ENCODE results near the gene C5orf22.
"Not testable (repeated sequence)": the region's sequence is repeated elsewhere in the genome, so short reads cannot be mapped to it uniquely, and the experiment has no call there.

C5orf22 gene

GRCh38 chr5:31553863-31554262 lies 21.8 kb downstream of the C5orf22 start:
- Histone ChIP-seq H3K27ac (ENCODE audit: low read depth, low read length) (no peak overlapping the region), H3K4me1 (ENCODE audit: control insufficient read depth, insufficient read depth, low read length) (no peaks in the 10 kb centered on the region), H3K9ac (ENCODE audit: low read length) (no peak overlapping the region), H3K27me3 (ENCODE audit: control insufficient read depth, insufficient read depth, low read length) (no peaks in the 10 kb centered on the region), H3K4me3 (ENCODE audit: low read depth, low read length) (no peak overlapping the region), H3K36me3 (ENCODE audit: control insufficient read depth, insufficient read depth, low read length) (peaks cover 55% of the 10 kb centered on the region), H3K9me3 (ENCODE audit: control insufficient read depth, insufficient read depth, low read depth, low read length) (no peaks in the 10 kb centered on the region)

GRCh38 chr5:31554552-31554951 lies 22.5 kb downstream of the C5orf22 start:
- no peaks in the 10 kb centered on the region for H3K4me1 ChIP-seq (ENCODE audit: control insufficient read depth, insufficient read depth, low read length)
- no peaks in the 10 kb centered on the region for H3K27me3 ChIP-seq (ENCODE audit: control insufficient read depth, insufficient read depth, low read length)
- H3K27ac ChIP-seq (ENCODE audit: low read depth, low read length) = no peak overlapping the region
- H3K9ac ChIP-seq (ENCODE audit: low read length) = no peak overlapping the region
- H3K4me3 ChIP-seq (ENCODE audit: low read depth, low read length) = no peak overlapping the region
- peaks cover 55% of the 10 kb centered on the region for H3K36me3 ChIP-seq (ENCODE audit: control insufficient read depth, insufficient read depth, low read length)
- no peaks in the 10 kb centered on the region for H3K9me3 ChIP-seq (ENCODE audit: control insufficient read depth, insufficient read depth, low read depth, low read length)

DNA sequence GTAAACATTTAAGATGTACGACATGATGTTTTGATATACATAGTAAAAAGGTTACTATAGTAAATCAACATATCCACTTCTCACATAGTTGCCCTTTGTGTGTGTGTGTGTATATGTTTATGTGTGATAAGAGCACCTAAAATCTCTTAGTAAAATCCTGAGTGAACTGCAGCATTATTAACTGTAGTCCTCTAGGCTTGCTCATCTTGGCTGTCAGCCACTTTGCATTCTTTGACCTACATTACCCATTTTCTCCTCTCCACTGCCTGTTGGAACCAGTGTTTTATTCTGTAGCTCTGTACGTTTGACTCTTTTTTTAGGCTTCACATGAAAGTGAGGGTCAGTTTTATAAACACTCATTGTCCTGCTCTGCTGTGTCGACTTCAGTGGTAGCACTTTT lies 24.4 kb downstream of the C5orf22 start:
- Histone ChIP-seq H3K9me3 (ENCODE audit: control insufficient read depth, insufficient read depth, low read depth, low read length) (no peaks in the 10 kb centered on the region), H3K9ac (ENCODE audit: low read length) (no peak overlapping the region), H3K4me1 (ENCODE audit: control insufficient read depth, insufficient read depth, low read length) (no peaks in the 10 kb centered on the region), H3K4me3 (ENCODE audit: low read depth, low read length) (no peak overlapping the region), H3K36me3 (ENCODE audit: control insufficient read depth, insufficient read depth, low read length) (peaks cover 44% of the 10 kb centered on the region), H3K27ac (ENCODE audit: low read depth, low read length) (no peak overlapping the region), H3K27me3 (ENCODE audit: control insufficient read depth, insufficient read depth, low read length) (no peaks in the 10 kb centered on the region)

DNA sequence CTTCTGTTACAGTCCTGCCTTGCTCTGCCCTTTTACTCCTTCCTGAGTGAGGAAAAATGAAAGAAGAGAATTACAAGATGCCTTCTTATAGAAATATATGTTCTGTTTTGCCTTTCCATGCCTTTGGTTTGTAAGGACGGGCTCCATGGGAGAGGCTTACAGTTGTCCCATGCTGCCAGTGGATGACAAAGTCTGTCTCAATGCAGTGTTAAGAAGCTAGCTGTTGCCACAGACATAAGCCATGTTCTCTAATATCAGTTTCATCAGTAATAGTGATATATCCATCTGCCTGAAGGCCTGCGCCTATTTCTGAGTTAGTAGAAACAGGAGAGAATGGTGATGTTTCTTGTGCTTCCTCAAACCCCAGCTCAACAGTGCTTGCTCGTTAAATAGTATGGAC lies 27.8 kb downstream of the C5orf22 start:
- Histone ChIP-seq H3K9me3 (ENCODE audit: control insufficient read depth, insufficient read depth, low read depth, low read length) (no peaks in the 10 kb centered on the region), H3K27me3 (ENCODE audit: control insufficient read depth, insufficient read depth, low read length) (no peaks in the 10 kb centered on the region), H3K4me3 (ENCODE audit: low read depth, low read length) (no peak overlapping the region), H3K4me1 (ENCODE audit: control insufficient read depth, insufficient read depth, low read length) (no peaks in the 10 kb centered on the region), H3K27ac (ENCODE audit: low read depth, low read length) (no peak overlapping the region), H3K36me3 (ENCODE audit: control insufficient read depth, insufficient read depth, low read length) (peaks cover 10% of the 10 kb centered on the region), H3K9ac (ENCODE audit: low read length) (no peak overlapping the region)

DNA sequence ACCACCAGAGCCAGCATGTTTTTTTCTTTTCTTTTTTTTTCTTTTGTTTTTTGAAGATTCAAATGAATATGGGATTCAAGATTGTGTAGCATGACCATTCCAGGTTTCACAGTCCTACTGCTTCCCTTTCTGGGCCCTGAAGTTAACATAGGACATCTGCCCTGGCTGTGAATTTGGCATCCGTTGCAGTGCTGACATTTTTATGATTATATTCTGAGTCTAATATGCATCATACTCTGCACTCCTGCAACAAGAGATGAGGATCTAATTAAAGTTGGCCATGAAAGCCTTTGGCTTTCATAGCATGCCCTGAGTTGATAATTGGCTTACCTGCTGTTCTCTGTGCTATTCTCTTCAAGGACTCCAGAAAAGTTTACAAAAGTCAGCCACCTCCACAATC lies 29.8 kb downstream of the C5orf22 start:
- Histone ChIP-seq H3K9ac (ENCODE audit: low read length) (no peak overlapping the region), H3K4me1 (ENCODE audit: control insufficient read depth, insufficient read depth, low read length) (no peaks in the 10 kb centered on the region), H3K36me3 (ENCODE audit: control insufficient read depth, insufficient read depth, low read length) (no peaks in the 10 kb centered on the region), H3K4me3 (ENCODE audit: low read depth, low read length) (no peak overlapping the region), H3K27ac (ENCODE audit: low read depth, low read length) (no peak overlapping the region), H3K9me3 (ENCODE audit: control insufficient read depth, insufficient read depth, low read depth, low read length) (peaks cover 12% of the 10 kb centered on the region), H3K27me3 (ENCODE audit: control insufficient read depth, insufficient read depth, low read length) (no peaks in the 10 kb centered on the region)

DNA sequence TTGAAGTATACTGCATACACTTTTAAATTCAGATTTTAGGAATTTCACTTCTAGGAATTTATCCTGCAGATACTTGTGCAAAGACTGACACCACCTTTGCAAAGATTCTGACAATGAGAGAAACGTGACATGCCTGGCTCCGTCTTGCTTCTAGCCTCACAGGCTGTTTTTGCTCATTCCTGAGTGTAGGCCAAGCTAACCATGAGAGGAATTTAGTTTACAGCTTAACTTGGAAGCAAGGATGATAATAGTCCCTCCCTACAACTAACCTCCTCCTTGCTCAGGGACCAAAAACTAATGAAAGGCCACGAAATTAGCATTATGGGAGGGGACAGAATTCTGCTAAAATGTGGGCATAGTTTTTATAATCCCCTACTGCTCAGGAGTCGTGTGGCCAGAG lies 31.1 kb downstream of the C5orf22 start:
- Histone ChIP-seq H3K9me3 (ENCODE audit: control insufficient read depth, insufficient read depth, low read depth, low read length) (peaks cover 12% of the 10 kb centered on the region), H3K27ac (ENCODE audit: low read depth, low read length) (no peak overlapping the region), H3K4me1 (ENCODE audit: control insufficient read depth, insufficient read depth, low read length) (no peaks in the 10 kb centered on the region), H3K36me3 (ENCODE audit: control insufficient read depth, insufficient read depth, low read length) (no peaks in the 10 kb centered on the region), H3K27me3 (ENCODE audit: control insufficient read depth, insufficient read depth, low read length) (no peaks in the 10 kb centered on the region), H3K4me3 (ENCODE audit: low read depth, low read length) (no peak overlapping the region), H3K9ac (ENCODE audit: low read length) (no peak overlapping the region)

DNA sequence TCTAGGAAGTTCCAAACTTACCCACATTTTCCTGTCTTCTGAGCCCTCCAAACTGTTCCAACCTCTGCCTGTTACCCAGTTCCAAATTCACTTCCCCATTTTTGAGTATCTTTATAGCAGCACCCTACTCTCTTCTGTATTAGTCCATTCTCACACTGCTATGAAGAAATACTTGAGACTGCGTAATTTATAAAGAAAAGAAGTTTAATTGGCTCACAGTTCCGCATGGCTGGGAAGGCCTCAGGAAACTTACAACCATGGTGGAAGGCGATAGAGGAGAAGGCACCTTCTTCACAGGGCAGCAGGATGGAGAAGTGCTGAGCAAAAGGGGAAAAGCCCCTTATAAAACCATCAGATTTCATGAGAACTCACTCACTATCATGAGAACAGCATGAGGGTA lies 34.3 kb downstream of the C5orf22 start:
- H3K4me3 ChIP-seq (ENCODE audit: low read depth, low read length); H3K27ac ChIP-seq (ENCODE audit: low read depth, low read length); H3K4me1 ChIP-seq (ENCODE audit: control insufficient read depth, insufficient read depth, low read length); H3K36me3 ChIP-seq (ENCODE audit: control insufficient read depth, insufficient read depth, low read length); H3K27me3 ChIP-seq (ENCODE audit: control insufficient read depth, insufficient read depth, low read length); H3K9ac ChIP-seq (ENCODE audit: low read length): not testable (repeated sequence)
- peaks cover 12% of the 10 kb centered on the region for H3K9me3 ChIP-seq (ENCODE audit: control insufficient read depth, insufficient read depth, low read depth, low read length)

DNA sequence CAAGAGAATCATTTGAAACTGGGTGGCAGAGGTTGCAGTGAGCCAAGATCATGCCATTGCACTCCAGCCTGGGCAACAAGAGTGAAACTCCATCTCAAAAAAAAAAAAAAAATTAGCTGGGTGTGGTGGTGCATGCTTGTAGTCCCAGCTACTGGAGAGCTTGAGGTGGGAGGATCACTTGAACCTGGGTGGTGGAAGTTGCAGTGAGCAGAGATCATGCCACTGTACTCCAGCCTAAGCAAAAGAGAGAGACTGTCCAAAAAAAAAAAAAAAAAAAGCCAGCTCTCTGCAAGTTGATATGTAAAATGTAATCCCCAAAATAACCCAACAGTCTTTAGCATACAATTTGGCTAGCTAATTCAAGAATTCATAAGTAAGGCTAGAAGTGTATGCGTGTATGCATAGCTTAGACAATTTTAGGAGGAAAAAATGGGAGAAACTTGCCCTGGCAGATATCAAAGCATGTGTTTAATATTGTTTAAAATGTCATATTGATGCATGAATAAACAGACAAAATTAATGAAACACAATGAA lies 36.3 kb downstream of the C5orf22 start:
- Histone ChIP-seq H3K27me3 (ENCODE audit: control insufficient read depth, insufficient read depth, low read length) (no peaks in the 10 kb centered on the region), H3K4me1 (ENCODE audit: control insufficient read depth, insufficient read depth, low read length) (no peaks in the 10 kb centered on the region), H3K9ac (ENCODE audit: low read length) (no peak overlapping the region), H3K9me3 (ENCODE audit: control insufficient read depth, insufficient read depth, low read depth, low read length) (peaks cover 12% of the 10 kb centered on the region), H3K36me3 (ENCODE audit: control insufficient read depth, insufficient read depth, low read length) (no peaks in the 10 kb centered on the region), H3K4me3 (ENCODE audit: low read depth, low read length) (no peak overlapping the region), H3K27ac (ENCODE audit: low read depth, low read length) (no peak overlapping the region)

DNA sequence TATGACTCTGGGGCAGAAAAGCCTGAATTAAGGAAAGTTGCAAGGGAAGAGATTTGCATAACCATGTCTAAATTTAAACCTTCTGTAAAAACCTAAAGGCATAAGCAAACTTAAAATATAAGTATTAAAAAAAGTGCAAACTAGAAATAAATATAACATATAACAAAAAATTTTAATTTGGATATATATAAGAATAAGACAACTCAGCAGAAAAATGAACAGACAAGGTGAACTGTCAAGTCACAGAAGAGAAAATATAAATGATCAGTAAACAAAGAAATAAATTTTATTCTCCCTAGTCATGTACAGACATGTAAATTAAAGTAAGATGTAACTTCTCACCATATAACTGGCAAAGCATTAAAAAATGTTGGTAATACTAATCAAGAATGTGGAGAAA lies 37.0 kb downstream of the C5orf22 start:
- Histone ChIP-seq H3K9ac (ENCODE audit: low read length) (no peak overlapping the region), H3K4me3 (ENCODE audit: low read depth, low read length) (no peak overlapping the region), H3K27me3 (ENCODE audit: control insufficient read depth, insufficient read depth, low read length) (no peaks in the 10 kb centered on the region), H3K4me1 (ENCODE audit: control insufficient read depth, insufficient read depth, low read length) (no peaks in the 10 kb centered on the region), H3K27ac (ENCODE audit: low read depth, low read length) (no peak overlapping the region), H3K9me3 (ENCODE audit: control insufficient read depth, insufficient read depth, low read depth, low read length) (peaks cover 12% of the 10 kb centered on the region), H3K36me3 (ENCODE audit: control insufficient read depth, insufficient read depth, low read length) (no peaks in the 10 kb centered on the region)

GRCh38 chr5:31573494-31574142 lies 41.5 kb downstream of the C5orf22 start:
- H3K4me1 ChIP-seq (ENCODE audit: control insufficient read depth, insufficient read depth, low read length) = no peaks in the 10 kb centered on the region
- no peak overlapping the region for H3K27ac ChIP-seq (ENCODE audit: low read depth, low read length)
- H3K27me3 ChIP-seq (ENCODE audit: control insufficient read depth, insufficient read depth, low read length) = no peaks in the 10 kb centered on the region
- no peak overlapping the region for H3K9ac ChIP-seq (ENCODE audit: low read length)
- H3K9me3 ChIP-seq (ENCODE audit: control insufficient read depth, insufficient read depth, low read depth, low read length) = no peaks in the 10 kb centered on the region
- H3K4me3 ChIP-seq (ENCODE audit: low read depth, low read length) = no peak overlapping the region
- H3K36me3 ChIP-seq (ENCODE audit: control insufficient read depth, insufficient read depth, low read length) = no peaks in the 10 kb centered on the region

DNA sequence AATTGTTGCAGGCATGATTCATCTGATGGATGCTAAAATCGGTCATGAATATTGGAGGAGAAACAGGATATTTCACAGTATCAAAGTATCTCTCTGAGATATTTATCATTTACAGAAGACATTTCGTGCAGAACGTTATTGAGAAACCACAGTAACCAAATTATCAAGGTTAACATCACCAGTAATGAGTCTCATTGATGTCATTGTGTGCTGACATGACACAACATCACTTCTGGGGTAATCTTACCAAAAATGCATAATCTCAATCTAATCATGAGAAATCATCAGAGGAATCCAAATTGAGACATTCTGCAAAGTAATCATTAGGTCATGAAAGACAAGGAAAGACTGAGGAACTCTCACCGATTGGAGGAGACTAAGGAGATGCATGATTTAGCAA lies 42.7 kb downstream of the C5orf22 start:
- H3K9ac ChIP-seq (ENCODE audit: low read length) = no peak overlapping the region
- H3K9me3 ChIP-seq (ENCODE audit: control insufficient read depth, insufficient read depth, low read depth, low read length) = no peaks in the 10 kb centered on the region
- no peaks in the 10 kb centered on the region for H3K4me1 ChIP-seq (ENCODE audit: control insufficient read depth, insufficient read depth, low read length)
- H3K27ac ChIP-seq (ENCODE audit: low read depth, low read length) = no peak overlapping the region
- no peaks in the 10 kb centered on the region for H3K36me3 ChIP-seq (ENCODE audit: control insufficient read depth, insufficient read depth, low read length)
- H3K4me3 ChIP-seq (ENCODE audit: low read depth, low read length) = no peak overlapping the region
- H3K27me3 ChIP-seq (ENCODE audit: control insufficient read depth, insufficient read depth, low read length) = no peaks in the 10 kb centered on the region

Measured in HUES6 (cell line).